Measurements from ENCODE around the gene RDH5. TPM values are rescaled to one million over a fixed set of nuclear protein-coding genes. Genes with fewer than 3 reads are reported as not detected.
A peak's percentile ranks its signal among the peaks of the same experiment; 100 is the strongest.

The RDH5 gene
- total RNA-seq, 1 donor, result 32.2 TPM

- TF ChIP-seq CTCF (IDR thresholded peaks at IDR 0.05; ENCODE audit: extremely low read depth, low read depth, low read length), result no peak
- H3K9me3 ChIP-seq (ENCODE audit: low read depth, low read length), result no peaks in the 10 kb centered on the region
- peaks cover 62% of the 10 kb centered on the region for H3K79me2 ChIP-seq (ENCODE audit: insufficient read depth, low read length)
- H4K20me1 ChIP-seq (ENCODE audit: insufficient read depth, low read length), result peaks cover 38% of the 10 kb centered on the region
- H3K4me1 ChIP-seq (ENCODE audit: insufficient read depth, low read length), result peaks cover 47% of the 10 kb centered on the region
- peak; percentile 99 for DNase-seq (ENCODE audit: insufficient read length, low spot score, missing footprints)
- peak within 1 kb of the TSS; percentile 97 for H3K4me3 ChIP-seq (ENCODE audit: insufficient read depth, low read length)
- H2AFZ ChIP-seq (ENCODE audit: low read length), result peak within 1 kb of the TSS; percentile 43
- no peaks in the 10 kb centered on the region for H3K27me3 ChIP-seq (ENCODE audit: insufficient read depth, low read length)
- peaks cover 34% of the 10 kb centered on the region for H3K36me3 ChIP-seq (ENCODE audit: insufficient read depth, low read length)
- peak within 1 kb of the TSS; percentile 88 for H3K4me2 ChIP-seq (ENCODE audit: insufficient read depth, low read length)
- peak within 1 kb of the TSS; percentile 96 for H3K27ac ChIP-seq (ENCODE audit: low read depth, low read length)
These were observed 9.0 kb downstream of the RDH5 start, which contains the start of gene CD63 for GRCh38 chr12:55728939-55729818. CD63 (minus strand) TSS chr12:55729009; CDS start chr12:55728341, 668 bp downstream.

GRCh38 chr12:55729819-55730818, 9.9 kb downstream of the RDH5 start:
- Histone ChIP-seq H3K27ac (ENCODE audit: low read depth, low read length) (peak overlapping the region; percentile 96), H3K4me2 (ENCODE audit: insufficient read depth, low read length) (peak overlapping the region; percentile 88), H3K27me3 (ENCODE audit: insufficient read depth, low read length) (no peaks in the 10 kb centered on the region), H3K9me3 (ENCODE audit: low read depth, low read length) (no peaks in the 10 kb centered on the region), H4K20me1 (ENCODE audit: insufficient read depth, low read length) (peaks cover 31% of the 10 kb centered on the region), H3K36me3 (ENCODE audit: insufficient read depth, low read length) (peaks cover 26% of the 10 kb centered on the region), H2AFZ (ENCODE audit: low read length) (peak overlapping the region; percentile 43), H3K79me2 (ENCODE audit: insufficient read depth, low read length) (peaks cover 55% of the 10 kb centered on the region), H3K4me3 (ENCODE audit: insufficient read depth, low read length) (peak overlapping the region; percentile 97), H3K4me1 (ENCODE audit: insufficient read depth, low read length) (peaks cover 41% of the 10 kb centered on the region)
- no peak for DNase-seq (ENCODE audit: insufficient read length, low spot score, missing footprints)
- TF ChIP-seq CTCF (IDR thresholded peaks at IDR 0.05; ENCODE audit: extremely low read depth, low read depth, low read length), result peak; percentile 17

- Histone ChIP-seq H3K27ac (ENCODE audit: low read depth, low read length) (no peak overlapping the region), H2AFZ (ENCODE audit: low read length) (no peak overlapping the region), H3K9me3 (ENCODE audit: low read depth, low read length) (no peaks in the 10 kb centered on the region), H3K36me3 (ENCODE audit: insufficient read depth, low read length) (peaks cover 4% of the 10 kb centered on the region), H3K4me2 (ENCODE audit: insufficient read depth, low read length) (no peak overlapping the region), H3K4me1 (ENCODE audit: insufficient read depth, low read length) (peaks cover 20% of the 10 kb centered on the region), H3K79me2 (ENCODE audit: insufficient read depth, low read length) (peaks cover 34% of the 10 kb centered on the region), H3K27me3 (ENCODE audit: insufficient read depth, low read length) (no peaks in the 10 kb centered on the region), H4K20me1 (ENCODE audit: insufficient read depth, low read length) (peaks cover 11% of the 10 kb centered on the region), H3K4me3 (ENCODE audit: insufficient read depth, low read length) (no peak overlapping the region)
- TF ChIP-seq CTCF (IDR thresholded peaks at IDR 0.05; ENCODE audit: extremely low read depth, low read depth, low read length), result no peak
- DNase-seq (ENCODE audit: insufficient read length, low spot score, missing footprints), result no peak
These were observed 12.1 kb downstream of the RDH5 start for GRCh38 chr12:55732288-55732687.
